ENCODE results near the gene HNRNPA0. TPM values are rescaled to one million over a fixed set of nuclear protein-coding genes. Genes with fewer than 3 reads are reported as not detected.

Gene HNRNPA0
- polyA plus RNA-seq, 1 donor (not counting 4 experiments of a cell fraction or from before 2014, with no cell fraction given), result 11.4 TPM

GRCh38 chr5:137761566-137761965 is 7.4 kb upstream of the HNRNPA0 start:
- Histone ChIP-seq H3K4me3 (ENCODE audit: control insufficient read depth in 2 of 3, extremely low read depth in 1 of 3, insufficient read depth in 2 of 3, low read depth in 1 of 3, low read length in 3 of 3) (no peak overlapping the region), H3K9me1 (ENCODE audit: control insufficient read depth, extremely low read depth, insufficient read depth, low read length) (no peaks in the 10 kb centered on the region), H3K9me3 (ENCODE audit: control insufficient read depth, low read depth, low read length) (no peaks in the 10 kb centered on the region), H2AFZ (ENCODE audit: control insufficient read depth, low read length) (no peak overlapping the region), H3K27me3 (ENCODE audit: control insufficient read depth, extremely low read depth, insufficient read depth, low read length) (no peaks in the 10 kb centered on the region), H3K4me1 (ENCODE audit: control insufficient read depth, extremely low read depth, insufficient read depth, low read length) (peaks cover 7% of the 10 kb centered on the region), H3K9ac (ENCODE audit: control insufficient read depth, extremely low read depth, insufficient read depth, low read length) (no peak overlapping the region), H4K20me1 (ENCODE audit: control insufficient read depth, extremely low read depth, insufficient read depth, low read length) (no peaks in the 10 kb centered on the region), H3K36me3 (ENCODE audit: control insufficient read depth in 2 of 2, extremely low read depth in 1 of 2, insufficient read depth in 2 of 2, low read length in 2 of 2) (no peaks in the 10 kb centered on the region), H3K4me2 (ENCODE audit: control insufficient read depth, extremely low read depth, insufficient read depth, low read depth, low read length) (no peak overlapping the region), H3K27ac (ENCODE audit: control insufficient read depth, insufficient read depth, low read length) (no peak overlapping the region), H3K79me2 (ENCODE audit: control insufficient read depth, insufficient read depth, low read length) (no peaks in the 10 kb centered on the region)
- dilution Hi-C loops (cut with MboI; ENCODE audit: extremely low pct_ligation_motif_present, low sequenced_read_pairs), result no loop called here
- no peak for TF ChIP-seq EZH2 (IDR thresholded peaks at IDR 0.05; ENCODE audit: low read length)
- TF ChIP-seq, protein P1, sequence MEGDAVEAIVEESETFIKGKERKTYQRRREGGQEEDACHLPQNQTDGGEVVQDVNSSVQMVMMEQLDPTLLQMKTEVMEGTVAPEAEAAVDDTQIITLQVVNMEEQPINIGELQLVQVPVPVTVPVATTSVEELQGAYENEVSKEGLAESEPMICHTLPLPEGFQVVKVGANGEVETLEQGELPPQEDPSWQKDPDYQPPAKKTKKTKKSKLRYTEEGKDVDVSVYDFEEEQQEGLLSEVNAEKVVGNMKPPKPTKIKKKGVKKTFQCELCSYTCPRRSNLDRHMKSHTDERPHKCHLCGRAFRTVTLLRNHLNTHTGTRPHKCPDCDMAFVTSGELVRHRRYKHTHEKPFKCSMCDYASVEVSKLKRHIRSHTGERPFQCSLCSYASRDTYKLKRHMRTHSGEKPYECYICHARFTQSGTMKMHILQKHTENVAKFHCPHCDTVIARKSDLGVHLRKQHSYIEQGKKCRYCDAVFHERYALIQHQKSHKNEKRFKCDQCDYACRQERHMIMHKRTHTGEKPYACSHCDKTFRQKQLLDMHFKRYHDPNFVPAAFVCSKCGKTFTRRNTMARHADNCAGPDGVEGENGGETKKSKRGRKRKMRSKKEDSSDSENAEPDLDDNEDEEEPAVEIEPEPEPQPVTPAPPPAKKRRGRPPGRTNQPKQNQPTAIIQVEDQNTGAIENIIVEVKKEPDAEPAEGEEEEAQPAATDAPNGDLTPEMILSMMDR (optimal IDR thresholded peaks at IDR 0.05 in 1 of 3, IDR thresholded peaks at IDR 0.05 in 1 of 3, conservative IDR thresholded peaks at IDR 0.05 in 1 of 3; ENCODE audit: extremely low read depth in 1 of 3, insufficient read depth in 2 of 3, low read length in 3 of 3), result no peak
- DNase-seq (ENCODE audit: low read depth, low spot score) (no peak), FAIRE-seq (no peak)

- H4K20me1 ChIP-seq (ENCODE audit: control insufficient read depth, extremely low read depth, insufficient read depth, low read length), result no peaks in the 10 kb centered on the region
- DNase-seq (ENCODE audit: low read depth, low spot score), result no peak
- dilution Hi-C loops (cut with MboI; ENCODE audit: extremely low pct_ligation_motif_present, low sequenced_read_pairs), result no loop called here
- H3K9ac ChIP-seq (ENCODE audit: control insufficient read depth, extremely low read depth, insufficient read depth, low read length), result no peak overlapping the region
- H3K9me1 ChIP-seq (ENCODE audit: control insufficient read depth, extremely low read depth, insufficient read depth, low read length), result no peaks in the 10 kb centered on the region
- no peaks in the 10 kb centered on the region for H3K79me2 ChIP-seq (ENCODE audit: control insufficient read depth, insufficient read depth, low read length)
- no peaks in the 10 kb centered on the region for H3K27me3 ChIP-seq (ENCODE audit: control insufficient read depth, extremely low read depth, insufficient read depth, low read length)
- H2AFZ ChIP-seq (ENCODE audit: control insufficient read depth, low read length), result no peak overlapping the region
- H3K4me3 ChIP-seq (ENCODE audit: control insufficient read depth in 2 of 3, extremely low read depth in 1 of 3, insufficient read depth in 2 of 3, low read depth in 1 of 3, low read length in 3 of 3), result no peak overlapping the region
- H3K9me3 ChIP-seq (ENCODE audit: control insufficient read depth, low read depth, low read length), result no peaks in the 10 kb centered on the region
- no peak overlapping the region for H3K4me2 ChIP-seq (ENCODE audit: control insufficient read depth, extremely low read depth, insufficient read depth, low read depth, low read length)
- no peak overlapping the region for H3K27ac ChIP-seq (ENCODE audit: control insufficient read depth, insufficient read depth, low read length)
- H3K36me3 ChIP-seq (ENCODE audit: control insufficient read depth in 2 of 2, extremely low read depth in 1 of 2, insufficient read depth in 2 of 2, low read length in 2 of 2), result no peaks in the 10 kb centered on the region
- FAIRE-seq, result peak; percentile 9
- peaks cover 7% of the 10 kb centered on the region for H3K4me1 ChIP-seq (ENCODE audit: control insufficient read depth, extremely low read depth, insufficient read depth, low read length)
- no peak for TF ChIP-seq EZH2 (IDR thresholded peaks at IDR 0.05; ENCODE audit: low read length)
- TF ChIP-seq, protein P1 (optimal IDR thresholded peaks at IDR 0.05 in 1 of 3, IDR thresholded peaks at IDR 0.05 in 1 of 3, conservative IDR thresholded peaks at IDR 0.05 in 1 of 3; ENCODE audit: extremely low read depth in 1 of 3, insufficient read depth in 2 of 3, low read length in 3 of 3), result no peak
Measured at GRCh38 chr5:137760719-137761516, 6.8 kb upstream of the HNRNPA0 start.

Measured in keratinocyte (primary cell).